ENCODE data around the gene MMP24. TPM values are rescaled to one million over a fixed set of nuclear protein-coding genes. Genes with fewer than 3 reads are reported as not detected.
"Not testable (repeated sequence)": the region's sequence is repeated elsewhere in the genome, so short reads cannot be mapped to it uniquely, and the experiment has no call there.

Gene MMP24
- total RNA-seq, 1 donor: under 0.01 TPM

DNA sequence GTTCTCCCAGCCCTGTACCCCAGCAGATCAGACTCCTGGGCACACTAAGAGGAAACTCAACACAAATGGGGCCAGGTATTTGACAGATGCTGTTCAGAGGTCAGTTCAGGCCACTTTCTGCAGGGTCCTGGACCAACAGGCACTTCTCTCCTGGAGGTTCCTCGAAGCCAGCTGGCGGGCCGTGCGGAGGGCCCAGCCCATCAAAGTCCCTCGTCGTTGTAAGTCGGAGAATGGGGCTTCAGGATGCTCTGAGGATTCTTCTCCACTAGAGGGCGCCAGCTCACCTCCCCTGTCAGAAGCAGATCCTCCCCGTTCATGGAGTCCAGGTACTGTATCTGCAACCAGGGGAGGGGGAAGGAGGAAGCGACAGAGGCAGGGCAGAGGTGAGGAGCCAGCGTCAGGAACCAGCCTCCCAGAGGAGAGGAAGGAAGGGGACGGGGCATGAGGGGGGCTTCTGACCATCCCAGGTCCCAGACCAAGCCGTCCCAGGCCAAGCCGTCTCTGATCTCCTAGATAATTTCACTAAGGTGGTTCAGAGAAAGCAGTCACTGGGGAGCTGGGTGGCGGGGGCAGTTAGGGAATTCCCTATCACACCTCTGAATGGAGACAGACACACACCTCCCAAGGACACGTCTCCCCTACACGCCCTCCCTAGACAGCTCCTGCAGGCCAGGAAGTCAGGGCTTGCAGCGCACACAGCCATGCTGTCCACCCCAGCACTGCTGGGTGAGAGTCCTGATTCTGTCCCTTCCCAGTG lies 77.4 kb downstream of the MMP24 start:
- DNase-seq (ENCODE audit: low read depth in 2 of 3, low spot score in 2 of 3): peak; percentile 71 to 89 (median 84)

DNA sequence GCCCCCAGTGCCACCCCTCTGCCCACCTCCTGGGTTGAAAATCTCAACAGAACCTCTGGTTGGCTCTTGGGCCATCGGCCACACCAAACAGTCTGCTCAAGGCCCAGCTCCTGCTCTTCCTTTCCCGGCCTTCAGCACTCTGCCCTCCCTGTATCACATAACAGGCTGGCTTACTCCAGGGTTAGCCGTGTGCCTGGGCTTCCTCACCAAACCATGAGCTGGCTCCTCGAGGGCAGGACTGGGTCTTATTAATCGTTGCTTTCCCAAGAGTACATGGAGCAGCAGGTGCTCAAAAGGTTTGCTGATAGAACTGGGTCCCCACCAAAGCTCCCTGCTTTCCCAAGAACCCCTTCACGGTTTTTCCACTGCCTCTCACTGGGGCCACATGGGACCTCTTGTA lies 78.5 kb downstream of the MMP24 start:
- no peak for DNase-seq (ENCODE audit: low read depth in 2 of 3, low spot score in 2 of 3)

DNA sequence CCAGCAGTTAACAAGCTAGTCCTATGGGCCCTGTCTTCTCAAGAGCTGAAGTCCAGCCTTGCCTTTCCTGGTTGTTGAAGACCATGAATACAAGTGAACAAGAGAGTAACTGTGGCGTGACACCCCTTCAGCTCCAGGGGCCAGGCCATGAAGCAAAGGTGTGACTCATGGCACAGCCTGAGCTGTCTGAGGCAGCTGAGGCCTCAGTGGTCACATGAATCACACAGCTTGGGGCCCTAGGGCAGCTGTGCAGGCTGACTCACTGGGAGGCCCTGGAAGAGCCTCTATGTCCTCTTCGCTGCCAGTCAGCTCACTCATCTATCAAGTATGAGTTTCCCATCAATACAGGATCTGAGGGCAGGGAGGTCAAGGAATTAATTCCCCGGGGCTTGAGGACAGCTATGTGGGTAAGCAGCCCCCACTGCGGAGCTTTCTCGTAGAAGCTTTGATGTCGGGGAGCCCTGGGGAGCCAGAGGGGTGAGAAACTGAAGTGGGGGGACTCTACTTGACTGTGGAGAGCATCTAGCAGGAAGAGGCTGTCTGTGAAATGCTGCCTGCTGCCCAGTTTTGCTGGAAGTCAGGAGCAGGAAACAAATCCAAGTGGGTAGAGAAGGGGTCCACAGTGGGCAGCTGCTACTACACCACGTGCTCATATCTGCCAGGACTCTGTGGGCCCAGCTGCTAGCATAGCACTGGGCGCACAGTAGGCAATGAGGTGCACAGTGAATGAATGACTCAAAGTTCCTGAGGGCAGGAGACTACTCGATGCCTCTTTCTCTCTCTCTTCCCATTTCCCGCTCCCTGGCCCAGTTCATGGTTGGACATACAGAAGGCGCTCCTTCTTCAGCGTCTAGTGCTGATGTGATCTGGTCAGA lies 79.4 kb downstream of the MMP24 start:
- DNase-seq (ENCODE audit: low read depth in 2 of 3, low spot score in 2 of 3): no peak

DNA sequence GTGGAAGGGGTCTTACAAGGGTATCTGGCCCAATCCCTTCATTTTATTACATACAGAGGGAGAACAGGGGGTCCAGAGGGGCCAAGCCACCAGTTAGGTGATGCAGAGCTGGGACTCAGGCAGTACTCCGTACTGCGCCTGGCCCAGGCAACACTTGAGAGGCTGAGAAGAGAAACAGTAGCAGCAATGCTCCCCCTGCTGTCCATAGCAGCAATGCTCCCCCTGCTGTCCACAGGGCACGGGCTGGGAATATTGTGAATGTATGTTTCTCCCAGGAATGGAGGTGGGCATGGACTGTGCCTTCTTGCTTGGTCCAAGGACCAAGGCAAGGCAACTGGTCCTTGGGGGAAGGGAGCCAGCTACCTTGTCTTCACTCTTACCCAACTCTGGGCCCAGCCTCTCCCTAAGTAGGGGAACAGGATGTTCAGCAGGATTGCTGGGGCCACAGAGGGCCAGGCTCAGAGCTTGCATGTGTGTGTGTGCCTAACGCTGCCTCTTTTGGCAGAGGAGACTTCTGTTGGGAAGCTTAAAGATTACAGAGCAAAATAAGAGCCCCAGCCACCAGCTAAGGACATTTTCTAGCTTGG lies 80.5 kb downstream of the MMP24 start:
- peak in 2 of 3 donors; percentile 45 to 53 for DNase-seq (ENCODE audit: low read depth in 2 of 3, low spot score in 2 of 3)

DNA sequence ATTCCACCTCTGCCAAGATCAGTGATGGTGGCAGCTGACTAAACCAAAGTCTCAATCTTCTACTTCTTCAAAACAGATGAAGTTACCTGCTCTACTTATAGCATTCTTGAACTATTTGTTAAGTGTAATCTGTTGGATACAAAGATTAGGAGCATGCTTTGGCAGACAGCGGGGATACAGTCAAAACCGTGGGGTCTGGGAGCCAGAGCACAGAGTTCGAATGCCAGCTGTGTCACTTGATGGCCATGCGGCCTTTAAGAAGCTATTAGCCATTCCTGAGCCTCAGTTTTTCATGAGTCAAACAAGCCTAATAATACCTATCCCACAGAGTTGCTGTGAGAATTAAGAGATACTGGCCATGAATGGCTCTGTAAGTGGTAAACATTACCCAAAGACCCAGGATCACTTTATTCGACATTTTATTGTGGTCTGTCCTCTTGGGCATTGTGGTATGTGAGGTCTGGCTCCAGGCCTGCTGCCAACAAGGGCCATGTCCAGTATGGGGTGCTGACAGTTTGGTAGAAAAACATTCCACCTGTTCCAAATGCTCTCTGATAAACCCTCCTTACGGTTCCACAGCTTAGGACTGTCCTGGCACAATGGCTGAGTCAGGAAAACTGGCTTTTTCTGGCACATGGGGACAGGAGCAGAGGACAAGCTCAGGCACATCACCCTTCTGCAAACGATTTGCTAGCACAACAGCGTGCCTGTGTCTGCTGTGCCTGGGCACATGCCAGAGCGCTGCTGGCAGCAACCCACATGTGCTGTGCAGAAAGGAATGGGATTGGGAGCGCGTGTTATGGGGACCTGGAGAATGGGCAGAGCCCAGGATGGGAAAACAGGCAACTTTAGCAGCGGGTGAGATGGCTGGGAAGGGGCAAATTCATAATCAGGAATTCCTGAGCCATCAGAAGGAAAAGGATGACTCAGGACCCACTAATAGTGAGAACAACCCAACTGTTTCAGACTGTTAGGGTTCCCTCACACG lies 81.5 kb downstream of the MMP24 start:
- no peak for DNase-seq (ENCODE audit: low read depth in 2 of 3, low spot score in 2 of 3)

DNA sequence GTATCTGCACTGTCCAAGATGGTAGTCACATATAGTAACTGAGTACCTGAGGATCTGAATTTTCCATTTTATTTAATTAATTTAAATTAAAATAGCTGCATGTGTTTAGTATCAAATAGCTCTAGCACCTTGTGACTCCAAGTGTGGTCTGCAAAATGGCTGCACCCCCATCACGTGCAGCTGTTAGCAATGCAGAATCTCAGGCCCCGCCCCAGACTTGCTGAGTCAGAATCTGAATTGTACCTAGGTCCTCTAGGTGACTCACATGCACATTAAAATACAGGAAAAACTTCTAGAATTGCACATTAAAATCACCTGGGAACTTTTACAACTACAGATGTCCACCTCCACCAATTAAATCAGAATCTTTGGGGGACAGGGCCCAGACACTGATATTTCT lies 84.9 kb downstream of the MMP24 start:
- DNase-seq (ENCODE audit: low read depth in 2 of 3, low spot score in 2 of 3): no peak

DNA sequence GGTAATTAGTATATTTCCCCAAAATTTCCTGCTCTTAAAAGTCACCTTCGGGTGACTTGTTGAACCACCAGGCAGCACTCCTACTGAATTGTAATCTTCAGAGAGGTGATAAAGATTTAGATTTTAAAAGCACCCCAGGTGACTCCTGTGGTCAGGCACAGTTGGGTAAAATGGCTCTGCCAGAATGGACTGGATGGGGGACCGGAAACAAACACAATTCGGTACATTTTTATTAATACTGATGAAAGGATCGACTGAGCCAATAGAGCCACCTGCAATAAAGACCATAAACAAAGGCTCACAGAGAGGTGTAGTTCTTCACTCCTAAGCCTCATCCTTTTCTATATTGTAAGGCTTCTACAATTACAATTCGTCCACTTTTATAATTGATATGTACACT lies 85.3 kb downstream of the MMP24 start:
- no peak for DNase-seq (ENCODE audit: low read depth in 2 of 3, low spot score in 2 of 3)

DNA sequence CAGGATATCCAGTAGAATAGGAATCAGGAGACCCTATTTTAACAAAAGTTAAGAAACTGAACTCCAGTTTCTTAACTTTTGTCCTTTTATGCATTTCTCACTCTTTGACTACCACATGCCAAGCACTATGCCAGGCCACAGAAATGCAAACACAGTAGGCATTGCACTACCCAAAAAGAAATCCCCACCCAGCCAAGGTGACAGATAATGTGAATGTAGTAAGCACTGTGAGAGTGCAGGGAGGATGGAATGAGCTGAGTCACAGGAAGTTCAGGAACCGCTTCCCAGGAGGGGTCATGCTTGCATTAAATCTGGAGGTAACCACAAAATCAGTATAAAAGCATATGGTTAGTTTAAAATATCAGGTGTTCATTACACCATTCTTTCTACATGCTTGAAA lies 85.8 kb downstream of the MMP24 start:
- DNase-seq (ENCODE audit: low read depth in 2 of 3, low spot score in 2 of 3): no peak

DNA sequence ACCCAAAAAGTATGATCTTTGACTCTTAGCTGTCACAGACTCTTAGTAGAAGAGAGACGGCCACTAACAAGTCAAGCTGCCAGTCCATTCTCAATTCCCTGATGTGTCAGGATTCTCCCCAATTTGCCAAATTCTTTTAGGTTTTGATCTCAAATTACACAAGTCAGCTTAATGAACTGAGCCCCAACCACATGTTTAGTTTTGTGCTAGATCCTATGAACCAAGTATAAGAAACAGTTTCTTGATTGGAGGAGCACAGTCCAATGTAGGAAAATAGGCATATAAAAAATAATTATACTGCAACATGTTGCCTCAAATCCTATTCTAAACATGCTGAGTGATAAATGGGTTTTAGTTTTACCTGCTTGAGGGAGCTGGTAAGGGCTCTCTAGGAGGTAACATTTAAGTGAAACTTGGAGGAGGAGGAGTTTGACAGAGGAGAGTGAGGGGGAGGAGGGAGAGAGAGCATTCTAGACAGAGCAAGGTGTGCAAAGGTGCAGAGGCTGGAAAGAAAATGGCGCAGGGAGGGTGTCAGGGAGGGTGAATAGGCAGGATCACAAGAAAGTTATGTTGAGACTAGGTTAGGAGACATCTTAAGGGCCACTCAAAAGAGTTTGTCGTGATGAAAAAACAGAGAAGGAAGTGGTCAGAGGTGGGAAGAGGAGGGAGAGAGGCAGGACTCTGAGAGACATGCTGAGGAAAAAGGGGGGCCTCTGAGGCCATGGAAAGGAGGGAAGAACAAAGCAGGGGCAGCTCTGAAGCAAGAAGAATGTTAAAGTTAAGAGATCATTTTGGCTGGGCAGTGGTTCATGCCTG lies 88.5 kb downstream of the MMP24 start:
- peak in 1 of 3 donors; percentile 8 for DNase-seq (ENCODE audit: low read depth in 2 of 3, low spot score in 2 of 3)

DNA sequence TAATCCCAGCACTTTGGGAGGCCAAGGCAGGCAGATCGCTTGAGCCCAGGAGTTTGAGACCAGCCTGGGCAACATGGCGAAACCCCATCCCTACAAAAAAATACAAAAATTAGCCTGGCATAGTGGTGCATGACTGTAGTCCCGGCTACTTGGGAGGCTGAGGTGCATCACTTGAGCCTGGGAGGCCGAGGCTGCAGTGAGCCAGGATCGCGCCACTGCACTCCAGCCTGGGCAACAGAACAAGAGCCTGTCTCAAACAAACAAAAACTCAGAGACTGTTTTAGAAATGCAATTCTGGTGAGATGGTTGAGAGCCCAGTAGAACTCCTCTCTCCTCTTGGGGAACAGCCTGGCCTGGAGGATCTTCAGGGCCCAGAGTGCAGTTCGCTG lies 89.1 kb downstream of the MMP24 start:
- DNase-seq (ENCODE audit: low read depth in 2 of 3, low spot score in 2 of 3): not testable (repeated sequence)

DNA sequence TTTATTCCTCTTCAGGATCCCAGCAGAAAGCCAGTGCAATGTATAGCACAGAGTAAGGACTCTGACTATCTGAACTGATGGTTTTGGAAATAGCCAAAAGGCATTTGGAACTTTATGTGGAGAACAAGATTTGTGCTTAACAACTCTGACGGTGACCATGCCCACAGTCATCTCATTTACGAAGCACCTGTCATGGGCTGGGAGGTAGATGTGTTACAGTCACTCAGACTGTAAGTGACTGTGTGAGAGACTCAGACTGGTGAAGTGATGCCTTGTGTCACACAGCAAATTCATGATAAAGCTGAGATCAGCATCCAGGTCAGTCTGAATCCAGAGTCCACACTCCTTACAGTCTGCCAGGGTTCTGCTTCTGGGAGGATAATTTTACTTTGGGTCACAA lies 89.6 kb downstream of the MMP24 start:
- no peak for DNase-seq (ENCODE audit: low read depth in 2 of 3, low spot score in 2 of 3)

DNA sequence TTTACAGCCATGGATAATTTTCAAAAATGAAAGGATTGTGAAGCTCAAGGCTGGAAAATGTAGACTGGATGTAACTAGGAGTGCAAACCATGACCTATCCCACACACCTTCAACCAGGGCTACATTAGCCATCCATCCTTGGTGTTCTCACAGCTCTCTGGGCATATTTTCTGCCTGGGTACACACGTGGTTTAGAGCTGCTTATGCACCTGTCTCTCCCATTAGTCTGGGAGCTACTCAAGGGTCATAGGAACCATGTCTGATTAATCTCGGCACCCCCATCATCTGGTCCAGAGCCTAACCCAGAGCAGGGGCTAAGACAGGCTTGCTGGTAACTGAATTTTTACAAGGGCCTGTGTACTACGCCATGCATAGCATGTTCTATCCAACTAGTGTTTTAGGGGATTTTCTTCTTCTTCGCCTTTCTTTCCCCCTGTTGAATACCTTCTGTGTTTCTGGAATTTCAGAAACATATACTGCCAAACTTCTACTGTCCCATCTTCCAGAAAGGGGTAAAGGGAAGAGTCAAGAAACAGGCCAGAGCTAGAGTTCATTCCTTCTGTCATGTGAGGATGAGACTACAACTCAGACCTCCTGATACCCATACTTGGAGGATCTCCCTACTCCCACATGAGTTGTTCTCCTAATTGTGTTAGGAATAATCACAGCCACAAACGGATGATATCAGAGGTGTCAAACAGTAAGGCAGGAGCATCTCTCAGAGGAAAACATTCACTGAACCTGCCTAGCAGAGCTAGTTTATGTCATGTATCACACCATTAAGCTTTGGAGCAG lies 91.1 kb downstream of the MMP24 start:
- DNase-seq (ENCODE audit: low read depth in 2 of 3, low spot score in 2 of 3): no peak

DNA sequence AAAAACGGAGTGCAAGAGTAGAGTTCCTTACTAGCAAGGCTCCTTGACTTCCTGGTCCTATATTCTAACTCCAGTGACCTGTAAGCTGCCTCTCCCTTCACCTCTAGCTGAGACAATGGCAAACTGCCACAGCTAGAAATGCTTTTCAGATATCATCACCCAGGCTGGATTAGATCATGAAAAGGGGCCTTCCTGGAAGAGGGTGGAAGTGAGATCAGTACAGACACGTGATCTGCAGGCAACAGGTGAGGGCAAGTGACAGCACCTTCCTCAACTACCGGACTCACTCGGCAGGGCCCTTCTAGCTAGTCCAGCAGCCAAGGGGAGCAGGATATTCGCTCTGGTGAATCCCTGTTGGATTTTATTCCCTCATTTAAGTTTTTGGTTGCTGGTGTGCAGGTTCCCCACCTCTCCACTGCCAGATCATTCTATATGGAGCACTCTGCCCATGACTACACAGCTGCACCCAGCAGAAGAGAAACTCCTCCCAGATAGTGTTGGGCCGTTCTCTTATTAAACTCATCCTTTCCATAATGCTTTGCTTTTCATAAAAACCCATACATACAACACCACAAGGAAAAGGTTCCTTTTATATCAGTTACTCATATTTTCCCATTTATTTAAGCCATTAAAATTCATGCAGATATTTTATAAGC lies 92.1 kb downstream of the MMP24 start:
- no peak for DNase-seq (ENCODE audit: low read depth in 2 of 3, low spot score in 2 of 3)

DNA sequence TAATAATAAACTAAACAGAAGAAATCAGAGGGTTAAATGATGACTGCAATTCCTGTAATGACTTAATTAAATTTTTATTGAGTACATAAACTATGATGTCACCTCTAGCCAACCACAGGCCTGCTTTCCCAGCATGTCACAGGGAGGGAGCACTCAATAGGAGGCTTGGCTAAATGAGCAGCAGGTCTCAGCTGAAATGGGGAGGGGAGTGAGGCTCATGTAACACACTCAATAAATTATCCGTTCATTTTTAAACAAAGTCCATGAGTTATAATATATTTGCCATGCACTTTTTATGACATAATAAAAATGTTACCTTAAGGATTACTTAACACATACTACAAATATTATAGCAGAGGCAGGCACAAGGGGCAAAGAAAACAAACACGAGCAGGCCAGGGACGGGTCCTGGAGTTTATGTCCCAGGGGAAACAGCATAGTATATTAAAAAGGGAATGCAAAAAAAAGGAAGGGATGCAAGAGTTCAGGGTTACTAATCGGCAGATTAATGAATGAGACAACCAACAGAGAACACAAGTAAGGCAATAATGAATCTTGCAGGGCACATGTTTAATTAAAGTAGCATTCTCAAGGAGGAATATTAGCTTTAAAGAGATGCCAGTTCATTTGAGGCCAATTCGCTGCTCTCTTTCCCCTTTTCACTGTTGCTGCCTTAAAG lies 92.8 kb downstream of the MMP24 start:
- DNase-seq (ENCODE audit: low read depth in 2 of 3, low spot score in 2 of 3): no peak

DNA sequence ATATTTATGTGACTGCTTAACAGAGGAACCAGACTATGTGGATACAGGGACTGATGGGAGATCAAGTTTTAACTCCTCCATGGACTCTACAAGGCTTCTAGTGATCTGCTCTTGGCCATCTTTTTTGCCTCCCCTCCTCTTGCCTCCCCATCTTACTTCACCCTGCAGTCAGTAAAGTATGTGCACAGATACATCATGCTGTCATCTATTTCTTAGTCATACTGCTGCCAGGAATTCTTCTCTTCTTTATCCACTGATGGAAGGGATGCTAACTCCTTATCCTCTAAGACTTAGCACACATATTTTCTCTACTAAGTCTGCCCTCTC lies 93.3 kb downstream of the MMP24 start:
- DNase-seq (ENCODE audit: low read depth in 2 of 3, low spot score in 2 of 3): no peak

DNA sequence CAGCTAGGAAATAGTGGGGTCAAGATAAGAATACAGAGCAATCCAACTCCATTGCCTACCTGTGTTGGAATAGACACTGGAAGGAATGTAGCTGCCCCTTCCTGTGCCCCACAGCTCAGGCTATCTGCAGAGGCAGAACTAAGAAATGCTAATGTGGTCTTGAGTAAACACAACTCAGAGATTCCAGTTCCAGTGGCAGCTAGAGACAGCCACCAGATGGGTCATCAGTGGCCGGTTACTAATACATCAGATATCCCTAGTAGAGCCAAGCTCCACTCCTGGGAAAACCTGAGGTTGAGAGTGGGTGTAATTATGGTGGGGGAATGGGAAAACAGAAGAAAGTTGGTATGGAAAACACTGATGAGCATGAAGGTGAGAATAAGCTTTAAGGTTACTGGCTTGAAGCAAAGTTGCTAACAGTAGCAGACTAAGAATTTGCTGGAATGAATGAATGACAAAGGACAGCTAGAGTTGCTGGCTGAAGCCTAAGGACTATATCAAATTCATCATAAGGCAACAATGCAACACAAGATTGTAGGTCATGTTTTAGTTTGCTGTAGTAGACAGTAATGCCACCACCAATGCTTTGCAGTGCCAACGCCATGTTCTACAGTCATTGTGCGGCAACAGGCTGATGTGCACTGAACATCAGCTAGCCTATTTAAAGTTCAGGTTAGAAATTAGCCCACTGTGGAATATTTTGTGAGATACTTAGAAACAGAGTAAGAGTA lies 94.1 kb downstream of the MMP24 start:
- no peak for DNase-seq (ENCODE audit: low read depth in 2 of 3, low spot score in 2 of 3)

DNA sequence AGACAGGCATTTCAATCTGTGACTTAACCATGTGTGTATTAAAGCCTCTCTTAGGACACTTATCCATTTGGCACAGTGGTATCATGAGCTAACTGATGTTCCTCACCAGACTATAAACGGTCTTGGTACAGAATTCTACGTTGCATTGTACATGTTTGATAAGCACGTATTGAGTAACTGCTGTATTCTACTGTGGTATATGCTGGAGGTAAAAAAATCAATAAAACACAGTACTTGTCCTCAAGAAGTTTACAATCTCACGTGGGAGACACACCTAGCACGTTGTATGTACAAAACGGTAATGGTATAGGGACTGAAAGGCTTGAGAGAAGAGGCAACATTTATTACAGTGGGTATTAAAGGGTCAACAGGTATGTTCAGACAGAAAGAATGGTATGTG lies 98.9 kb downstream of the MMP24 start:
- DNase-seq (ENCODE audit: low read depth in 2 of 3, low spot score in 2 of 3): no peak
